Activated CD4-positive, alpha-beta T cell treated with anti-CD3 and anti-CD28 coated beads, Interleukin-2, Interleukin-4, amounts not matched to agents 100 ng/mL and 50 ng/mL, durations not matched to agents 16 hours and 8 hours (primary cell): ENCODE measurements around the gene BAK1.
A peak's percentile ranks its signal among the peaks of the same experiment; 100 is the strongest.
"Not testable (repeated sequence)": the region's sequence is repeated elsewhere in the genome, so short reads cannot be mapped to it uniquely, and the experiment has no call there.

Source experiments
- DNase-seq: peaks from one replicate; pipeline ENCODE4 v3.0.0-alpha.2; 2020; ENCODE audit warnings: low spot score

BAK1 gene

GRCh38 chr6:33586108-33586640 lies 6.1 kb upstream of the BAK1 start:
- no peak for DNase-seq

- peak; percentile 92 for DNase-seq
These were observed 5.5 kb upstream of the BAK1 start for GRCh38 chr6:33585403-33586107.

GRCh38 chr6:33584700-33585402 lies 4.8 kb upstream of the BAK1 start:
- DNase-seq, result no peak

GRCh38 chr6:33583591-33584155 lies 3.6 kb upstream of the BAK1 start:
- DNase-seq, result no peak

- DNase-seq, result no peak
These were observed 1.1 kb upstream of the BAK1 start for GRCh38 chr6:33581186-33581585.

- DNase-seq, result peak; percentile 58
These were observed 1.5 kb downstream of the BAK1 start for GRCh38 chr6:33578588-33579011.

GRCh38 chr6:33578164-33578563 lies 1.9 kb downstream of the BAK1 start:
- no peak for DNase-seq

- DNase-seq, result no peak
These were observed 2.4 kb downstream of the BAK1 start for GRCh38 chr6:33577718-33578117.

- DNase-seq, result no peak
These were observed 3.0 kb downstream of the BAK1 start for GRCh38 chr6:33577106-33577535.

- no peak for DNase-seq
These were observed 3.4 kb downstream of the BAK1 start for GRCh38 chr6:33576668-33577067.

GRCh38 chr6:33575211-33575610 lies 4.9 kb downstream of the BAK1 start:
- no peak for DNase-seq

GRCh38 chr6:33571637-33572316 lies 8.3 kb downstream of the BAK1 start:
- DNase-seq, result no peak

- peak; percentile 96 for DNase-seq
These were observed 9.1 kb downstream of the BAK1 start for GRCh38 chr6:33570806-33571636.

GRCh38 chr6:33568826-33569570 lies 11.1 kb downstream of the BAK1 start:
- no peak for DNase-seq

GRCh38 chr6:33567836-33568235 lies 12.2 kb downstream of the BAK1 start:
- DNase-seq, result no peak

- no peak for DNase-seq
These were observed 13.6 kb downstream of the BAK1 start for GRCh38 chr6:33566182-33567084.

- DNase-seq, result no peak
These were observed 21.3 kb downstream of the BAK1 start for GRCh38 chr6:33558801-33559200.

- DNase-seq, result no peak
These were observed 22.7 kb downstream of the BAK1 start for GRCh38 chr6:33557376-33557775.

GRCh38 chr6:33552883-33553282 lies 27.2 kb downstream of the BAK1 start:
- DNase-seq, result not testable (repeated sequence)

- no peak for DNase-seq
These were observed 27.8 kb downstream of the BAK1 start for GRCh38 chr6:33552252-33552651.
